COLO829 (cell line): ENCODE data around the gene MBL2.

Experiments used
- DNase-seq: peaks from one replicate; pipeline ENCODE4 v3.0.0; 2012; ENCODE audit warnings: low spot score

Gene MBL2

GRCh38 chr10:52771534-52772445 lies 794 bp downstream of the MBL2 start:
- no peak for DNase-seq

- no peak for DNase-seq
Observed at GRCh38 chr10:52770904-52771303, 1.7 kb downstream of the MBL2 start.

GRCh38 chr10:52769966-52770365 lies 2.6 kb downstream of the MBL2 start:
- DNase-seq, result no peak

DNA sequence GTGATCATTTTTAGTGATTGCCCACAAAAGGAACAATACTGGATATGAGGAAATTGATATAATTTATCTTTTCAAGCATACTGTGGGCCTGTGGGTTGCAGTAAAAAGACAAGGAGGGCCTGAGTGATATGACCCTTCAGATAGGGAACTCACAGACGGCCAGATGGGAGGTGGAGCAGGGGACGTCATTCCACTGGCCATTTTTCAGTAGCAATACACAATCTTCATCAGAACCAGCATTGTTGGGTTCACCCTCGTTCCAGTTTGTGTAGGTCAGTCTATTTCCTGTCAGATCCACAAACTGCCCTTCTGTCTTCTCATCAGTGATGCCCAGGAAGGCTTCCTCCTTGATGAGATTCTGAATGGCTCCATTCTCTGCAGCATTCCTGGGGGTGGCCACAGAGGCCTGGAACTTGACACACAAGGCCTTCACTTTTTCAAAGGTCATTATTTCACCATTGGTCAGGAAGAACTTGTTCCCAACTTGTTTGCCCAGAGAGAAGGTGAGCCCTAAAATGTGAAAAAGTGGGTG lies 4.5 kb downstream of the MBL2 start:
- peak; percentile 77 for DNase-seq

DNA sequence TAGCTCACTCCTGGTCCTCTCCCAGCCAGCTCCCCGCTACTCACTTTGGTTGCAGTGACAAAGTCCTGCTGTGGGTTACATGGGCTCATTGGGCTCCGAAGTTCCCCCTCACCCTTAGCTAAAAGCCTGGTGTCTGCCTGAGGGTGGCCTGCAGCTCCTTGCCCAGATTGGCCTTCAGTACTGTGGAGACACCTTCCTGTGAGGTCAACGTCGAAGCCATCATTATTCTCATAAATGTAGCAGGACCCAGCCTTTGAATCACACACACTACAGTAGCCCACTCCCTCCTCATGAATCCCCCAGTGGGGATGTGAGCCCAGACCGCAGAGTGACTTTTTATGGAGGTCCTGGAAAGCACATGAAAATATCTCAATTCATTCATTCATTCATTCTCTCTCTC lies 10.5 kb downstream of the MBL2 start:
- DNase-seq, result no peak

GRCh38 chr10:52759154-52759553 lies 13.4 kb downstream of the MBL2 start:
- DNase-seq, result no peak

- DNase-seq, result no peak
Observed at GRCh38 chr10:52758406-52758805, 14.2 kb downstream of the MBL2 start.

DNA sequence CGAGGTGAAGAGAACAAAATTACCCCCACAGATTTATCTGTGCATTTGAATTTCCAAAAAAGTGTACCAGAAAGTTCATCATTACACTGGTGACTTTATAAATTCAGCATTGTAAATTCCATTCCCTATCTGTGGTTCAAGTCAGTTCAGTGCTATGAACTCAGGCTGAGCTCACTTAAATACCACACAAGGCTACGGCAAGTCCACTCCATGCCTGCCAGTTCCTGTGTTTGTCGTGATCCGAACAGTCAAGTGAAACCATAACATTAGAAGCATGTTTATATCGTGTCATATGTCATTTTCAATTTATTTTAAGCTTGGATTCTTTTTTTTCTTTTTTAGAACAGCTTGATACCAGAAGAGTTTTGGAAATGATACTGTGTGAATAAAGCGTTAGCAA lies 14.8 kb downstream of the MBL2 start:
- no peak for DNase-seq

DNA sequence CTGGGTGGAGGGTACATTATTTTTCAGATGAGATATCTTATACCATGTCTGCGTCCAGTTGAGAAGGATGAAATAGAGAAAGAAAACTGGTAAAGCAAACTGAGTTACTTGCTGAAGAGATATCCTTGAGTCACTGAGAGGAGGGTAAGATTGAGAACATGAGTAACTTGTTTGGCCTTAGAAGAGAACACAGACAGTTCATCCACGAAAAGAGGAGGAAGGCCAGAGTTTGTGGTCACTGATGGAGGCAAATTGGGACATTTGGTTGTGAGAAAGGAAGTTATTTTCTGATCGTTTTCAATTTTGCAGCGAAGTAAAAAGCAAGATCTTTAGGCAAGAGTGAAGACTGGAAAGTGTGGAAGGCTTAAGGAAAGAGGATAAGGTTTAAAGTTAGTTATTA lies 15.6 kb downstream of the MBL2 start:
- no peak for DNase-seq

- DNase-seq, result no peak
Observed at GRCh38 chr10:52756295-52756694, 16.3 kb downstream of the MBL2 start.

DNA sequence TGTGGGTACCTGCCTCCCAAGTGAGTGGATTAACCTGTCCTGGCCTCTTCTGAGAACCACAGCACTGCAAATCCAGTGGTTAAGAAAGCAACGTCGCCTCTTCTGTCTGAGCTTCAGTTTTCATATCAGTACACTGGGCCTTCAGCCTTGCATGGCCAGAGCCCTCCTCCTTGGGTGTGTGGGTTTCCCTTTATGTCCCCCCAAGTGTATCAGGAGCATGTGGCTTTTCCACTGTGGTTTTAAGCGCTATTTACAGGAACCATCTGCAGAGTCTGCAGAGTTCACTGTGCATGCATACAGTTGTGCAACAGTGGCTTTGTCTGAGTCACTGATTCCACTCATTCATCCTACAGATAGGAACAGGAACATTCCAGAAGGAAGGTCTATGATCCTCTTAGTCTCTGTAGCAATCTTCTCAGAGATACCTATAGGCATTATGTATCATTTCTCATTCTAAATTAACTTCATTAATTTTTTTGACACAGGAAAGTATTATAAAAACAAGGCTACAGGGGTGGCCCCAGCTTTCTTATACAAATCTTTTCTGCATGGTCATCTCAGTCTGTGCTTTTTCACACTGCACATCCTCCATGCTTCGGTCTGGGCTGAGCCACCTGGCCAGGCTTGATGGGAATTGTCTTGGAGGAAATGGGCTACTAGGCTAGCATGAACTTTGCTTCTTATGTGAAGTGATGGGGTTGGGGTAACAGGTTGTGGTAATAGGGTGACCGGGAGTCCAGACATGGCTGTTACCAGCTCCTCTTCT lies 17.1 kb downstream of the MBL2 start:
- peak; percentile 21 for DNase-seq

DNA sequence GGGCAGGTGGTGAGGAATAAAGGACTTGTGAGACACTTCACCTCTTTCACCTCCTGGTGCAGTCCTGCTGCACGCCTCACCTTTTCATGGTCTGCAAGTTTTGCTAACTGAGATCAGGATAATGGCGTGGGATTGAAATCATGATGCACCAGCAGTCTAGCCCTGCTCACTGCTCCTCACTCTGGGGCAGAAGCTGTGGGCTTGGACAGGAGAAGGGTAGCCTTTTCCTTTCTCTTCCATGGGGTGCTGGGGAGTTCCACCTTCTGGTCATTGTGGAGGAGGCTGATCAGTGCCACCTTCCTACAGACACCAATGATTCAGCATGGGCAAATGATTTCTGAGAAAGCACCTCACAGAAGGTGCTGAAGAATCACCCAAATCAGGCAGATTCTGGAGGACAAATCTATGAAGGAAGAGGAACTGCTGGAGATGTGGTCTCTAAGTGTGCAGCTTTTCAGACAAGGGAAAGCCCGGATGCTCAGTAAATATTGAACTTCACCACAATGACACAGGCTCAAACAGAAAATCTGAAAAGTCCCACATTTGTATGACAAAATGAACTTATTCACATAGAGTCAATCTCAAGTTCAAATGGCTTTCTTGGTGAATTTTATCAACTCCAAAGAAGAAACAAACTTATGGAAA lies 19.7 kb downstream of the MBL2 start:
- DNase-seq, result no peak

- no peak for DNase-seq
Observed at GRCh38 chr10:52752261-52752660, 20.3 kb downstream of the MBL2 start.

GRCh38 chr10:52751337-52751736 lies 21.2 kb downstream of the MBL2 start:
- DNase-seq, result no peak

GRCh38 chr10:52750629-52751028 lies 22.0 kb downstream of the MBL2 start:
- DNase-seq, result no peak

- no peak for DNase-seq
Observed at GRCh38 chr10:52747694-52748093, 24.9 kb downstream of the MBL2 start.

DNA sequence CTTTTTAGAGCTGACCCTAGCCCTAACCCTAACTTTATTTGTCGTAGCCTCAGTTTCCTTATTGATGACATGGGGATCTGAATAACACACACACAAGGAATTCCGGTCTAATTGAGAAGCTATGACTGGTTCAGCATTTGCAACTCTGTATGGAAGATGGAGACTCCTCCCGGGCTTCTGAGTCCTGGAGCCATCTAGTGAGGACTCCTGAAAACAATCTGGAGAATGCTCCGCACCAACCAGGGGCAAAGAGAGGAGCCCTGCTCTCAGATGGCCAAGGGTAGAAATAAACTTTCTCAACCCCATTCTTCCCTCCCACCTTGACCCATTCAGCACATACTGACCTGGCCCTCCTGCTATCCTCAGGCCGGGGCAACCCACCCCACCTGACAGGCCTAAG lies 26.4 kb downstream of the MBL2 start:
- no peak for DNase-seq

- DNase-seq, result no peak
Observed at GRCh38 chr10:52744057-52744805, 28.4 kb downstream of the MBL2 start.

GRCh38 chr10:52742731-52743130 lies 29.9 kb downstream of the MBL2 start:
- DNase-seq, result peak; percentile 27

DNA sequence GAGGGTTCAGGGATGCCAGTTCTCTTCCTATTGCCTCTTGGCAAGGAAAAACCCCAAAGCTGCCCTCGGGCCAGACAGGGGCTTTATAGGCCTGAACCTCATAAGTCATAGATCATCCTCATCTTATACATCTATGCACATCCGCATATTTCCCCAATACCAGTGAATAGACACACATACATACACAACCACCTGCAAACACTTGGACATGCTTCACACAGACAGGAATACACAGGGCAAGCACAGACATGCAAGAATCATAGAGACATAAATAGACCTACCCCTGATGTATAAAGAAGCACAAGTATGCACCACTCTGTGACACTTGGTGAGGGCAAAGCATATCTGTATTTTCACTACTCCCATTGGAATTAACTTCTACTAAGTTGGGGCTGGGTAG lies 30.7 kb downstream of the MBL2 start:
- peak; percentile 21 for DNase-seq

- DNase-seq, result peak; percentile 51
Observed at GRCh38 chr10:52740913-52741675, 31.5 kb downstream of the MBL2 start.
